ENCODE measurements around the gene ZNF155. TPM values are rescaled to one million over a fixed set of nuclear protein-coding genes. Genes with fewer than 3 reads are reported as not detected.

Gene ZNF155
- polyA plus RNA-seq, 1 donor (not counting 4 experiments of a cell fraction or from before 2014, with no cell fraction given), result 7.0 TPM

GRCh38 chr19:44010468-44010867, 26.5 kb downstream of the ZNF155 start:
- H3K4me1 ChIP-seq (ENCODE audit: control insufficient read depth, extremely low read depth, insufficient read depth, low read length), result no peaks in the 10 kb centered on the region
- FAIRE-seq, result no peak
- no peak for TF ChIP-seq EZH2 (IDR thresholded peaks at IDR 0.05; ENCODE audit: low read length)
- TF ChIP-seq, protein P1, sequence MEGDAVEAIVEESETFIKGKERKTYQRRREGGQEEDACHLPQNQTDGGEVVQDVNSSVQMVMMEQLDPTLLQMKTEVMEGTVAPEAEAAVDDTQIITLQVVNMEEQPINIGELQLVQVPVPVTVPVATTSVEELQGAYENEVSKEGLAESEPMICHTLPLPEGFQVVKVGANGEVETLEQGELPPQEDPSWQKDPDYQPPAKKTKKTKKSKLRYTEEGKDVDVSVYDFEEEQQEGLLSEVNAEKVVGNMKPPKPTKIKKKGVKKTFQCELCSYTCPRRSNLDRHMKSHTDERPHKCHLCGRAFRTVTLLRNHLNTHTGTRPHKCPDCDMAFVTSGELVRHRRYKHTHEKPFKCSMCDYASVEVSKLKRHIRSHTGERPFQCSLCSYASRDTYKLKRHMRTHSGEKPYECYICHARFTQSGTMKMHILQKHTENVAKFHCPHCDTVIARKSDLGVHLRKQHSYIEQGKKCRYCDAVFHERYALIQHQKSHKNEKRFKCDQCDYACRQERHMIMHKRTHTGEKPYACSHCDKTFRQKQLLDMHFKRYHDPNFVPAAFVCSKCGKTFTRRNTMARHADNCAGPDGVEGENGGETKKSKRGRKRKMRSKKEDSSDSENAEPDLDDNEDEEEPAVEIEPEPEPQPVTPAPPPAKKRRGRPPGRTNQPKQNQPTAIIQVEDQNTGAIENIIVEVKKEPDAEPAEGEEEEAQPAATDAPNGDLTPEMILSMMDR (optimal IDR thresholded peaks at IDR 0.05 in 1 of 3, IDR thresholded peaks at IDR 0.05 in 1 of 3, conservative IDR thresholded peaks at IDR 0.05 in 1 of 3; ENCODE audit: extremely low read depth in 1 of 3, insufficient read depth in 2 of 3, low read length in 3 of 3), result no peak
- H3K4me2 ChIP-seq (ENCODE audit: control insufficient read depth, extremely low read depth, insufficient read depth, low read depth, low read length), result no peak overlapping the region
- DNase-seq (ENCODE audit: low read depth, low spot score), result no peak
- H3K36me3 ChIP-seq (ENCODE audit: control insufficient read depth in 2 of 2, extremely low read depth in 1 of 2, insufficient read depth in 2 of 2, low read length in 2 of 2), result peaks cover 21 to 24% of the 10 kb centered on the region in 2 experiments
- H3K79me2 ChIP-seq (ENCODE audit: control insufficient read depth, insufficient read depth, low read length), result no peaks in the 10 kb centered on the region
- H3K27me3 ChIP-seq (ENCODE audit: control insufficient read depth, extremely low read depth, insufficient read depth, low read length), result no peaks in the 10 kb centered on the region
- peaks cover 12% of the 10 kb centered on the region for H3K9me3 ChIP-seq (ENCODE audit: control insufficient read depth, low read depth, low read length)
- no peak overlapping the region for H2AFZ ChIP-seq (ENCODE audit: control insufficient read depth, low read length)
- H3K9me1 ChIP-seq (ENCODE audit: control insufficient read depth, extremely low read depth, insufficient read depth, low read length), result no peaks in the 10 kb centered on the region
- no peaks in the 10 kb centered on the region for H4K20me1 ChIP-seq (ENCODE audit: control insufficient read depth, extremely low read depth, insufficient read depth, low read length)
- H3K9ac ChIP-seq (ENCODE audit: control insufficient read depth, extremely low read depth, insufficient read depth, low read length), result no peak overlapping the region
- H3K27ac ChIP-seq (ENCODE audit: control insufficient read depth, insufficient read depth, low read length), result no peak overlapping the region
- H3K4me3 ChIP-seq (ENCODE audit: control insufficient read depth in 2 of 3, extremely low read depth in 1 of 3, insufficient read depth in 2 of 3, low read depth in 1 of 3, low read length in 3 of 3), result no peak overlapping the region
- dilution Hi-C loops (cut with MboI; ENCODE audit: extremely low pct_ligation_motif_present, low sequenced_read_pairs), result no loop called here

DNA sequence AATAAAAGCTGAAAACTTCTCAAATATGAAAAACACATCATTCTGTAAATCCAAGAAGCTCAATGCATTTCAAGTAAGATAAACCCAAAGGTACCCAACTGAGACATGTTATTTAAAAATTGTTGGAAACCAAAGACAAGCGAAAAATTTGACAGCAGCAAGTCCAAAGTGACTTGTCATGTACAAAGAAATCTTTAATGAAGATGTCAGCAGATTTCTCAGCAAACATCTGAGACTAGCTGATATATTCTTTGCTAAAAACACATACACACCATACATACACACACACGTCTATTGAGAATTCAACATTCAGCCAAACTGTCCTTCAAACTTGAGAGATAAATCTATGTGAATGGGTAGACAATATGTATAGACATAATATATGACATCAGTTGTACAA, 35.5 kb downstream of the ZNF155 start:
- H3K9me1 ChIP-seq (ENCODE audit: control insufficient read depth, extremely low read depth, insufficient read depth, low read length), result no peaks in the 10 kb centered on the region
- no peak for FAIRE-seq
- dilution Hi-C loops (cut with MboI; ENCODE audit: extremely low pct_ligation_motif_present, low sequenced_read_pairs), result no loop called here
- H2AFZ ChIP-seq (ENCODE audit: control insufficient read depth, low read length), result no peak overlapping the region
- no peaks in the 10 kb centered on the region for H3K36me3 ChIP-seq (ENCODE audit: control insufficient read depth in 2 of 2, extremely low read depth in 1 of 2, insufficient read depth in 2 of 2, low read length in 2 of 2)
- no peak overlapping the region for H3K4me2 ChIP-seq (ENCODE audit: control insufficient read depth, extremely low read depth, insufficient read depth, low read depth, low read length)
- no peaks in the 10 kb centered on the region for H3K9me3 ChIP-seq (ENCODE audit: control insufficient read depth, low read depth, low read length)
- no peak for TF ChIP-seq EZH2 (IDR thresholded peaks at IDR 0.05; ENCODE audit: low read length)
- TF ChIP-seq, protein P1 (optimal IDR thresholded peaks at IDR 0.05 in 1 of 3, IDR thresholded peaks at IDR 0.05 in 1 of 3, conservative IDR thresholded peaks at IDR 0.05 in 1 of 3; ENCODE audit: extremely low read depth in 1 of 3, insufficient read depth in 2 of 3, low read length in 3 of 3), result no peak
- H3K79me2 ChIP-seq (ENCODE audit: control insufficient read depth, insufficient read depth, low read length), result no peaks in the 10 kb centered on the region
- no peak overlapping the region for H3K27ac ChIP-seq (ENCODE audit: control insufficient read depth, insufficient read depth, low read length)
- no peak for DNase-seq (ENCODE audit: low read depth, low spot score)
- no peaks in the 10 kb centered on the region for H3K27me3 ChIP-seq (ENCODE audit: control insufficient read depth, extremely low read depth, insufficient read depth, low read length)
- no peak overlapping the region for H3K9ac ChIP-seq (ENCODE audit: control insufficient read depth, extremely low read depth, insufficient read depth, low read length)
- H3K4me1 ChIP-seq (ENCODE audit: control insufficient read depth, extremely low read depth, insufficient read depth, low read length), result no peaks in the 10 kb centered on the region
- no peak overlapping the region for H3K4me3 ChIP-seq (ENCODE audit: control insufficient read depth in 2 of 3, extremely low read depth in 1 of 3, insufficient read depth in 2 of 3, low read depth in 1 of 3, low read length in 3 of 3)
- no peaks in the 10 kb centered on the region for H4K20me1 ChIP-seq (ENCODE audit: control insufficient read depth, extremely low read depth, insufficient read depth, low read length)

Measured in keratinocyte (primary cell).